ENCODE measurements around the gene OXSR1. TPM values are rescaled to one million over a fixed set of nuclear protein-coding genes. Genes with fewer than 3 reads are reported as not detected.
A peak's percentile ranks its signal among the peaks of the same experiment; 100 is the strongest.
"Not testable (repeated sequence)": the region's sequence is repeated elsewhere in the genome, so short reads cannot be mapped to it uniquely, and the experiment has no call there.

The OXSR1 gene
- total RNA-seq, 4 donors from 2014 or later: 23.9 to 35.8 (median 29.9) TPM

- no peaks in the 10 kb centered on the region for H3K9me3 ChIP-seq
- H3K4me1 ChIP-seq: no peaks in the 10 kb centered on the region
- H3K36me3 ChIP-seq: no peaks in the 10 kb centered on the region
- H3K27me3 ChIP-seq: no peaks in the 10 kb centered on the region
- no peak overlapping the region for H3K4me3 ChIP-seq
- WGBS, 2 donors: 90 to 100% methylated on average over 2 of the region's 2 CpGs
- no peak for TF ChIP-seq POLR2A (IDR thresholded peaks at IDR 0.05)
- no peak for TF ChIP-seq EP300 (IDR thresholded peaks at IDR 0.05)
- no peak for TF ChIP-seq CTCF (IDR thresholded peaks at IDR 0.05)
- no peak overlapping the region for H3K27ac ChIP-seq
- DNase-seq (ENCODE audit: low spot score in 2 of 2): no peak
Measured at GRCh38 chr3:38157117-38157516, 8.2 kb upstream of the OXSR1 start.

GRCh38 chr3:38157595-38157994, 7.7 kb upstream of the OXSR1 start:
- no peak overlapping the region for H3K4me3 ChIP-seq
- H3K27ac ChIP-seq: no peak overlapping the region
- H3K27me3 ChIP-seq: no peaks in the 10 kb centered on the region
- no peaks in the 10 kb centered on the region for H3K9me3 ChIP-seq
- H3K36me3 ChIP-seq: no peaks in the 10 kb centered on the region
- no peaks in the 10 kb centered on the region for H3K4me1 ChIP-seq
- WGBS, 2 donors: 80% methylated on average over 3 of the region's 3 CpGs
- DNase-seq (ENCODE audit: low spot score in 2 of 2): no peak
- TF ChIP-seq POLR2A (IDR thresholded peaks at IDR 0.05) (no peak), CTCF (IDR thresholded peaks at IDR 0.05) (no peak), EP300 (IDR thresholded peaks at IDR 0.05) (no peak)

DNA sequence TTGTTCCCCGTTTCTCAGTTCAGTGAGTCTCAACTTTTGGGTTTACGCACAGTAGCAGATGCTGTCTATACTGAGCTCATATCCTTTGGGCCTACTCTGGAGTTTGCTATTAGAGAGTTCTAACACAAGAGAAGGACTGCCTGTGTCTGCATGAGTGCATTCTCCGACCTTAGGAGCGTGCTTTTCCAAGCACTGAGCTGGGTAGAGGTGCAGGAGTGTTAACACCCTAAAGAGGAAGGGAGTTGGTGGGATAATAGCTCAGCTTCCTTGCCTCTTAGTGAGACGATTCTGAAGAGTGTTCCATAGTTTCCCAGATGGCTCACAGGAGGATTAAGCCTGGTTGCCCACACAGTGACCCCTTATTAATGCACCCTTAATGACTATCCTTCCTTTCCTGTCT, 6.9 kb upstream of the OXSR1 start:
- H3K4me3 ChIP-seq: no peak overlapping the region
- no peaks in the 10 kb centered on the region for H3K9me3 ChIP-seq
- no peak for DNase-seq (ENCODE audit: low spot score in 2 of 2)
- no peaks in the 10 kb centered on the region for H3K4me1 ChIP-seq
- no peak overlapping the region for H3K27ac ChIP-seq
- TF ChIP-seq POLR2A (IDR thresholded peaks at IDR 0.05) (no peak), EP300 (IDR thresholded peaks at IDR 0.05) (no peak), CTCF (IDR thresholded peaks at IDR 0.05) (no peak)
- no peaks in the 10 kb centered on the region for H3K27me3 ChIP-seq
- 59 to 71% methylated on average over 5 of the region's 5 CpGs for WGBS, 2 donors
- H3K36me3 ChIP-seq: no peaks in the 10 kb centered on the region

DNA sequence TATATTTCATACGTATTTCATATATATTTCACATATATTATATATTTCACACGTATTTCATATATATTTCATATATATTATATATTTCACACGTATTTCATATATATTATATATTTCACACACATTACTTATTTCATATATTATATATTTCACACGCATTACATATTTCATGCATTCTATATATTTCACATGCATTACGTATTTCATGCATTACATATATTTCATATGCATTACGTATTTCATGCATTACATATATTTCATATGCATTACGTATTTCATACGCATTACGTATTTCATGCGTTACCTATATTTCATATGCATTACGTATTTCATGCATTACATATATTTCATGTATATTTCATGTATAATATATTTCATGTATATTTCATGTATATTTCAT, 4.6 kb upstream of the OXSR1 start:
- not testable (repeated sequence) for H3K4me1 ChIP-seq; H3K27me3 ChIP-seq; H3K36me3 ChIP-seq; H3K4me3 ChIP-seq; H3K27ac ChIP-seq; H3K9me3 ChIP-seq; DNase-seq (ENCODE audit: low spot score in 2 of 2)
- WGBS, 2 donors: 94 to 95% methylated on average over 11 of the region's 11 CpGs

GRCh38 chr3:38163117-38163840, 2.1 kb upstream of the OXSR1 start:
- no peaks in the 10 kb centered on the region for H3K27me3 ChIP-seq
- WGBS, 2 donors: 90 to 91% methylated on average over 12 of the region's 12 CpGs
- DNase-seq (ENCODE audit: low spot score in 2 of 2): no peak
- peaks cover 0 to 19% (median 5%) of the 10 kb centered on the region in 4 donors for H3K4me1 ChIP-seq
- no peaks in the 10 kb centered on the region for H3K36me3 ChIP-seq
- peak overlapping the region in 2 of 4 donors; percentile 96 to 98 for H3K27ac ChIP-seq
- no peaks in the 10 kb centered on the region for H3K9me3 ChIP-seq
- TF ChIP-seq EP300 (IDR thresholded peaks at IDR 0.05) (no peak), CTCF (IDR thresholded peaks at IDR 0.05) (no peak), POLR2A (IDR thresholded peaks at IDR 0.05) (no peak)
- H3K4me3 ChIP-seq: no peak overlapping the region
